HUES6 (cell line): Measurements from ENCODE around the gene AFF3.

ENCODE experiments used
- H3K27ac ChIP-seq: 2 replicates; pipeline ENCODE4 v1.7.0; 2013; ENCODE audit warnings: low read depth, mild to moderate bottlenecking, low read length, inconsistent platforms
- H3K27me3 ChIP-seq: 2 replicates; pipeline ENCODE4 v1.6.1; 2013; ENCODE audit warnings: low read length; ENCODE audit not compliant: control insufficient read depth, insufficient read depth
- H3K36me3 ChIP-seq: 2 replicates; pipeline ENCODE4 v1.6.1; 2013; ENCODE audit warnings: low read length; ENCODE audit not compliant: control insufficient read depth, insufficient read depth
- H3K4me1 ChIP-seq: 2 replicates; pipeline ENCODE4 v1.6.1; 2013; ENCODE audit warnings: low read length; ENCODE audit not compliant: control insufficient read depth, insufficient read depth
- H3K4me3 ChIP-seq: 2 replicates; pipeline ENCODE4 v1.5.1; 2013; ENCODE audit warnings: low read depth, low read length
- H3K9ac ChIP-seq: one replicate; pipeline ENCODE4 v1.6.1; 2013; ENCODE audit warnings: mild to moderate bottlenecking, low read length
- H3K9me3 ChIP-seq: 2 replicates; pipeline ENCODE4 v1.6.1; 2013; ENCODE audit warnings: low read depth, low read length; ENCODE audit not compliant: control insufficient read depth, insufficient read depth

Gene AFF3

DNA sequence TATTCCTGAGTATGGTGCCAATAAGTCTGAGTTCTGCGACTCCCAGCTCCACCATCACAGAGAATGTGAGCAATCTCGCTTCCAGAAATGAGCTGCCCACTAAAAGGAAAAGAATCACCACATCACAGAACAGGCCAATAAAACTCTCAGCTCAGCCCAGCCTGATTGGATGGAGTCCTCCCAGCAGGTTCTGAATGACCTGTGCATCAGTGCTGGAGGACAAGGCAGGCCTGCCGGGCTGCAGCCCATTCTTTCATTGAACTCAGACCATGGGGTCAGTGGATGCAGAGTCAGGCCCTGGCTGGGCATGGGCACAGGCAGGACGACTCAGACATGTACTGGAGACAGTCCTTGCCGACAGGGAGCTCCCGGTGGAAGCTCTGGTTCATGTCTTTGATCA, 519.9 kb downstream of the AFF3 start:
- Histone ChIP-seq H3K4me1 (no peaks in the 10 kb centered on the region; the same call in 1 of the 2 replicates), H3K4me3 (no peak overlapping the region), H3K27me3 (no peaks in the 10 kb centered on the region), H3K36me3 (no peaks in the 10 kb centered on the region), H3K27ac (no peak overlapping the region), H3K9ac (no peak overlapping the region), H3K9me3 (no peaks in the 10 kb centered on the region)

DNA sequence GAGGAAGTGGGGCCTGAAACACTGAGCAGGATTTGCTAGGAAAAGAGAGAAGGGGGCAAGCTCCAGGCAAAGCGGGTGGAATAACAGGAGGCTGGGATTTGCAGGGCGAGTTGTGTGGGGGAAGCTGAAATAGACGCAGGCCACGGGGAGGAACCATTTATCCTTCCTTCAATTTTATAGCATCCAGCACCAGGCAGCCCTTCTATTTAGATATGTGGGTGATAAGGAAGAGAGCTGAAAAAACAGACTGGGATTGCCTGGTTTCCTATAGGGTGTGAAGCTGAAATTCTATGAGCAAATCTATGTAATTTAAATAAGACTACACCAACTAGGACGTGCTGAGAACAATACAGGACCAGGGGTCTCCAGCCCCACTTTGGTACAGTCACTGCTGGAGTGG, 520.6 kb downstream of the AFF3 start:
- Histone ChIP-seq H3K4me1 (no peaks in the 10 kb centered on the region; the same call in 1 of the 2 replicates), H3K9ac (no peak overlapping the region), H3K27ac (no peak overlapping the region), H3K27me3 (no peaks in the 10 kb centered on the region), H3K4me3 (no peak overlapping the region), H3K9me3 (no peaks in the 10 kb centered on the region), H3K36me3 (no peaks in the 10 kb centered on the region)

DNA sequence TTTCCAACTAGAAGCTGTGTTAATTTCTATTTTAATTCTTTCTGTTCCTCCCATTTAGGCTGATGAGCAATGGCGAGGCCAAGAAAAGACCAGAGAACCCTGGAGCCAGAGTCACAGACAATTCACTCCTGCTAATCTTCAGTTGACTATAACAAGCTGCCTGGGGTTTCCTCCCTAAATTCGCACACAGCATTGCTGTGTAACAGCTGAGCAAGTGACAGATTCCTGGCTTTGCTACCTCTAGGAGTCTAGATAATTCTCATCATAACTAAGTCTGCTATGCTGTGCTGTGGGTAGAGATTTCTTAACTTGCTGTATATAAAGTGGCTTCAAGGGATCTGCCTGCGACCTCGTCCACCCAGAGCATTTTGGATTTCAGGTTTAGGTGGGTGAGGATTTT, 521.3 kb downstream of the AFF3 start:
- Histone ChIP-seq H3K4me3 (no peak overlapping the region), H3K9ac (no peak overlapping the region), H3K4me1 (no peaks in the 10 kb centered on the region; the same call in 1 of the 2 replicates), H3K27ac (no peak overlapping the region), H3K36me3 (no peaks in the 10 kb centered on the region), H3K27me3 (no peaks in the 10 kb centered on the region), H3K9me3 (no peaks in the 10 kb centered on the region)

DNA sequence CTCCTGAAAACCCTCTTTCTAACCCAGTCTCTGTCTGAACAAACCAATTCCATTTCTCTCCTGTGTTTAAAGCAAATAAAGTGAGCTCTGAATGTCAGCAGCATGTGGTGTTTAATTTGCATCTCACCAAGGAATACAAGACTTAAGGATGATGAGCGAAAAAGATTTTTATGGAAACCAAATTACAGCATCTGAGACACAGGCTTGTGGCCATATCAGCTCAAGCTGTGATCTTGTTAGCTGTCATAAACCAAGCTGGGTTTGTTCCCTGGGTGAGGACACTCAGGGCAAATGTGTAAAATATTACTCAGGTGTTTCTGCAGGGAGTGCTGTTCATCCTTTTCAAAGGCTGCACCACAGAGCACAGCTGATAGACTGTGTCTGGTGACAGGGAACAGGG, 523.2 kb downstream of the AFF3 start:
- no peak overlapping the region for H3K4me3 ChIP-seq
- H3K9me3 ChIP-seq, result no peaks in the 10 kb centered on the region
- H3K27ac ChIP-seq, result no peak overlapping the region
- no peaks in the 10 kb centered on the region for H3K27me3 ChIP-seq
- no peak overlapping the region for H3K9ac ChIP-seq
- H3K4me1 ChIP-seq, result no peaks in the 10 kb centered on the region; the same call in 1 of the 2 replicates
- no peaks in the 10 kb centered on the region for H3K36me3 ChIP-seq

DNA sequence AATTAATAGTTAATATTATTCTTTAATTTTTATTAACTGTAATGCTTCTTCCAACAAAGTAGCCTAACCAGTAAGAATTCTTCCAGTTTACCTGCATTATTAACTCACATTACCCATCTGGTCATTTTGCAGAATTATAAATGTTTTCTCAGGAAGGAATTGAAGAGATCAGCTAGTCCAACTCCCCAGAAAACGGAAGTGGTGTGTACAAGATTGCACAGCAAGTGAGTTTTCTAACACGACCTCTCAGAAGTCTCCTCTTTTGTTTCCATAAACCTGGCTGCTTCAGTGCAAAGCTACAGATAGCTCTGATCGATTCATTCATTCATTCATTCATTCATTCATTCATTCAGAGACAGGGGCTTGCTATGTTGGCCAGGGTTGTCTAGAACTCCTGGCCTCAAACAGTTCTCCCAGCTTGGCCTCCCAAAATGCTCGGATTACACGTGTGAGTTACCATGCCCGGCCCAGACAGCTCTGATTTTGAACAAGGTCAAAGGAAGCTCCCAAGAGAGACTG, 523.8 kb downstream of the AFF3 start:
- Histone ChIP-seq H3K9ac (no peak overlapping the region), H3K4me1 (no peaks in the 10 kb centered on the region; the same call in 1 of the 2 replicates), H3K9me3 (no peaks in the 10 kb centered on the region), H3K36me3 (no peaks in the 10 kb centered on the region), H3K27ac (no peak overlapping the region), H3K27me3 (no peaks in the 10 kb centered on the region), H3K4me3 (no peak overlapping the region)

DNA sequence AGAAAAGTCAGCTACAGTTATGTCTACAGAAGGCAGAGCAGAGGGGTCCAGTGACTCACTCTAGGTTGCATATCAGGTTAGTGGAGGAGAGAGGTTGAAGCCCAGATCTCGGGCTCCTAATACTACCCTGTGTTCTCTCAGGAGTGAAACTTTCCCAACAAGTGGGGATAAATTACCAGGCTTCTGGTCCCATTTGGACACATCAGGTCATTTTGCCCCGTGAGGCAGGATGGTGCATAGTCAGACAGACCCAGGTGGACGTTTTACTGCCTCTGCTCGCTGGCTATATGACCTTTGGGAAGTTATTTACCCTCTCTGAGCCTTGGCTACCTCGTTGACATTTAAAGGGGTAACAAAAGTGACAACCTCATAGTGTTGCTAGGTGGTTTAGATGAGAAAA, 524.6 kb downstream of the AFF3 start:
- Histone ChIP-seq H3K9ac (no peak overlapping the region), H3K9me3 (no peaks in the 10 kb centered on the region)

DNA sequence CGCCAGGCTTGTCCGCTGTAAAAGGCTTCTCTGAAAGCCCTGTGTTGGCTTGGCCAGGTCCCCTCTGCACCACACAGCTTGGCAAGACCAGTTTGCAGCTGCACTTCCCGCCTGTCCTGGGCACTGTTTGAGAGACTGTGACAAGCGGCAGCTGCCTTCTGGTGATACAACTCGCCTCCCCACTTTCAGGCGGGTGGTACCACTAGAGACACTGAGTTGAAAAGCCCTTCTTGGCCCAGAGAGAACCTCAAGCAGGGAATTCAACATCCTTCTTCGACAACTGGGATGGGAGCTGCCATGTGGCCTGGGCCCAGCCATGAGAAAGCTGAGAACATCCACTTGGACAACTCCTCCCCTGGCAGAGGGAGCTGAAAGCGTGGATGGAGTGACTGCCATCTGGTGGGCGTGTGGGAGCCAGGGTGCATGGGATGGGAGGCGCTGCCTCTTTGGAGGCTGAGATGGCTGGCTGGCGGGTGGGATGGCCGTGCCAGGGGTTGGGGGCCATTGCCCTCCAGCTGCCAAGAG, 527.1 kb downstream of the AFF3 start:
- no peaks in the 10 kb centered on the region for H3K27me3 ChIP-seq
- no peak overlapping the region for H3K4me3 ChIP-seq
- H3K4me1 ChIP-seq, result no peaks in the 10 kb centered on the region
- no peaks in the 10 kb centered on the region for H3K9me3 ChIP-seq
- no peaks in the 10 kb centered on the region for H3K36me3 ChIP-seq
- no peak overlapping the region for H3K9ac ChIP-seq
- H3K27ac ChIP-seq, result no peak overlapping the region

More for the DNA sequence above, 524.6 kb downstream of the AFF3 start:
- H3K4me1 ChIP-seq, result no peaks in the 10 kb centered on the region; the same call in 1 of the 2 replicates
- no peak overlapping the region for H3K4me3 ChIP-seq
- no peak overlapping the region for H3K27ac ChIP-seq
- no peaks in the 10 kb centered on the region for H3K27me3 ChIP-seq
- no peaks in the 10 kb centered on the region for H3K36me3 ChIP-seq

DNA sequence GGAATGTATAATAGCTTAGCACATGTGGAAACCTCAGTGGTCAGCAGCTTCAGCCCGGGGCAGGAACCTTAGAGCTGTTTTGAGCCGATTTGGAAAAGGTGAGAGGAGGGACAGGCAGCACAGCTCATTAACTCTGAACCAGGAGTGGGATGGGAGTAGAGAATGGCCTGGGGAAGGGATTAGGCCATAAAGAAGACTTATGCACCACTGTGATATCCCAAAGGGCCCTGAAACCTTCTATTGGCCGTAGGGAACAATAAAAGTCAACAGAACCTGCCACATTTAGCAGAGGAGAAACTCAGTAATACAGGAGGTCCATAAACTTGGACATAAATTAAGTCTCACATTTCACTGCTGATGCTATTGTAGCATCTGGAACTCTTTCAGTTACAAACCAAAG, 528.4 kb downstream of the AFF3 start:
- Histone ChIP-seq H3K9ac (no peak overlapping the region), H3K36me3 (no peaks in the 10 kb centered on the region), H3K9me3 (no peaks in the 10 kb centered on the region), H3K4me1 (no peaks in the 10 kb centered on the region), H3K27me3 (no peaks in the 10 kb centered on the region), H3K27ac (no peak overlapping the region), H3K4me3 (no peak overlapping the region)

DNA sequence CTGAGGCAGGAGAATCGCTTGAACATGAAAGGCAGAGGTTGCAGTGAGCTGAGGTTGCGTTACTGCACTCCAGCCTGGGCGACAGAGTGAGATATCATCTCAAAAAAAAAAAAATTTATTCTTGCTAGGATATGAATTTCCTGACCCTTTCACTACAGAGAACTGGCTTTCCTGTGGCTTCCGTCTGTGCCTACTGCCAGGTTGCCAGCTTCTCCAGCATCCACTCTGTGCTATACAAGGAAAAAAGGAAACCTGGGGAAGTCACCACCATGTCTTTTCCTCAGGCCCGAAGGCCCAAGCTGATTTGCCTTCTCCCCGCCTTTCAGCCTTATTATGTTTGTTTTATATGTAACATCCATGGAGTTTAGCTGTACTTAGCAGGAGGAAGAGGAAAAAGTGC, 530.6 kb downstream of the AFF3 start:
- Histone ChIP-seq H3K9me3 (no peaks in the 10 kb centered on the region), H3K27me3 (no peaks in the 10 kb centered on the region), H3K36me3 (no peaks in the 10 kb centered on the region), H3K9ac (no peak overlapping the region), H3K27ac (no peak overlapping the region), H3K4me1 (no peaks in the 10 kb centered on the region), H3K4me3 (no peak overlapping the region)

DNA sequence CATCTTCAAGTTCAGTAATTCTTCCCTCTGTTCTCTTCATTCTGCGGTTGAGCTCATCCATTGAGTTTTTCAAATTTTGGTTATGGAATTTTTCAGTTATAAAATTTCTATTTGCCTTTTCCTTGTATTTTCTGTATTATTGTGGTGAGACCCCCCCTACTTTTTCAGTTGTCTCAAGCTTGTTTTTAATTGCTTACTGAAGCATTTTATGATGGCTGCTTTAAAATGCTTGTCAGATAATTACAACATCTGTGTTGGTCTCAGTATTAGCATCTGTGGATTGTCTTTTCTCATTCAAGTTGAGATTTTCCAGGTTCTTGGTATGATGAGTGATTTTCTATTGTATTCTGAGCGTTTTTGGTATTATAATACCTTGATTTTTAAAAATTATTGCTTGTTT, 531.4 kb downstream of the AFF3 start:
- H3K36me3 ChIP-seq, result no peaks in the 10 kb centered on the region
- no peak overlapping the region for H3K27ac ChIP-seq
- H3K27me3 ChIP-seq, result no peaks in the 10 kb centered on the region
- H3K4me1 ChIP-seq, result no peaks in the 10 kb centered on the region
- H3K4me3 ChIP-seq, result no peak overlapping the region
- no peak overlapping the region for H3K9ac ChIP-seq
- no peaks in the 10 kb centered on the region for H3K9me3 ChIP-seq

DNA sequence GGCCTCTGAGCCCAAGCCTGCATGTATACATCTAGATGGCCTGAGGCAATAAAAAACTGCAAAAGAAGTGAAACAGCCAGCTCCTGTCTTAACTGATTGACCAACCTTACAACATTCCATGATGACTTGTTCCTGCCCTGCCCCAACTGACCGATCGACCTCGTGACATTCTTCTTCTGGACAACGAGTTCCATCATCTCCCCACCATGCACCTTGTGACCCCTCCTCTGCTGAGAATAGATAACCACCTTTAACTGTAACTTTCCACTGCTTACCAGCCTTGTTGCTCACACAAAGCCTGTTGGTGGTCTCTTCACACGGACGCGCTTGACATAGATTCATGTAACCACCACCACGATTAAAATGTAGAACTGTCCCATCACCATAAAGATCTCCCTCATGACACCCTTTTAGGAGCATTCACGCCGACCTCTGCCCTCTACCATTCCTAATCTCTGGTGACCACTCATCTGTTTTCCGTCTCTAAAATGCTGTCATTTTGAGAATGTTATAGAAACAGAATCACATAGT, 532.5 kb downstream of the AFF3 start:
- Histone ChIP-seq H3K4me1 (no peaks in the 10 kb centered on the region), H3K9me3 (no peaks in the 10 kb centered on the region), H3K9ac (no peak overlapping the region), H3K36me3 (no peaks in the 10 kb centered on the region), H3K27ac (no peak overlapping the region), H3K27me3 (no peaks in the 10 kb centered on the region), H3K4me3 (no peak overlapping the region)
